OCI-LY3 (cell line): ENCODE data around the gene FAM169A.

ENCODE experiments used
- EZH2phosphoT487 ChIP-seq: fragments of 200-600 bp; shearing (Covaris generic); IDR thresholded peaks from 2 replicates; pipeline ENCODE4 v1.6.1; 2018; ENCODE audit warnings: antibody characterized with exemption, mixed run types, low read depth
- TF ChIP-seq, protein P1 (sequence below): fragments of 200-600, 300-600 bp; sonication (generic); IDR thresholded peaks from 2 replicates; pipeline ENCODE4 v1.5.1; 2014; ENCODE audit warnings: antibody characterized with exemption, low read length, low read depth

DNA sequence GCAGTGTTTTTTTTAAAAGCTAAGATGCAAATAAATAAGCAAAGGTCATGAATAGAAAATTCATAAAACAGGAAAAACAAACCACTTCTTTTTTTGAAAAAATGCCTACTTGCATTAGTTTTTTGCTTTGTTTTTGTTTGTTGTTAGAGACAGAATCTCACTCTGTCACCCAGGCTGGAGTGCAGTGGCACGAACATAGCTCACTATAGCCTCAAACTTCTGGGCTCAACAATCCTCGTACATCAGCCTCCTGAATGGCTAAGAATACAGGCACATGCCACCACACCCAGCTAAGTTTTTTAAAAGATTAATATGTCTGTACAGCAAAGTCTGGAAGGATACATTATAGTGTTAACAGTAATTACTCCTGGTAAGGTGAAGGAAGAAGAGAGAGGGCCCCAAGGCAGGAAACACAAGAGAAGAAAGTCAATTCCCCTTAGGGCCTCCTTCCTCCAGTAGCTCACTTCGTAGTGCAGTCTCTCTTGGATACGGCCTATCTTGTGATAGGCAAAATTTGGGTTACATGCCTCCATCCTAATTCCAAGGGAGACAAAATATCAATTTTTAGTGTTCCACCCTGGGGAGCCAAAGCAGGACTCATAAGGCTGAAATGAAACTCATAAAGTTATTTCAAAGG is 15.3 kb downstream of the FAM169A start:
- TF ChIP-seq, protein P1, sequence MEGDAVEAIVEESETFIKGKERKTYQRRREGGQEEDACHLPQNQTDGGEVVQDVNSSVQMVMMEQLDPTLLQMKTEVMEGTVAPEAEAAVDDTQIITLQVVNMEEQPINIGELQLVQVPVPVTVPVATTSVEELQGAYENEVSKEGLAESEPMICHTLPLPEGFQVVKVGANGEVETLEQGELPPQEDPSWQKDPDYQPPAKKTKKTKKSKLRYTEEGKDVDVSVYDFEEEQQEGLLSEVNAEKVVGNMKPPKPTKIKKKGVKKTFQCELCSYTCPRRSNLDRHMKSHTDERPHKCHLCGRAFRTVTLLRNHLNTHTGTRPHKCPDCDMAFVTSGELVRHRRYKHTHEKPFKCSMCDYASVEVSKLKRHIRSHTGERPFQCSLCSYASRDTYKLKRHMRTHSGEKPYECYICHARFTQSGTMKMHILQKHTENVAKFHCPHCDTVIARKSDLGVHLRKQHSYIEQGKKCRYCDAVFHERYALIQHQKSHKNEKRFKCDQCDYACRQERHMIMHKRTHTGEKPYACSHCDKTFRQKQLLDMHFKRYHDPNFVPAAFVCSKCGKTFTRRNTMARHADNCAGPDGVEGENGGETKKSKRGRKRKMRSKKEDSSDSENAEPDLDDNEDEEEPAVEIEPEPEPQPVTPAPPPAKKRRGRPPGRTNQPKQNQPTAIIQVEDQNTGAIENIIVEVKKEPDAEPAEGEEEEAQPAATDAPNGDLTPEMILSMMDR = no peak
- TF ChIP-seq EZH2phosphoT487 = no peak
